C4-2B (cell line): Measurements from ENCODE around the gene NAT10.

Source experiments
- ZFX ChIP-seq: fragments of 450-650 bp; IDR thresholded peaks from 2 replicates; pipeline ENCODE4 v1.6.1; 2017
- TF ChIP-seq, protein P1 (sequence below): fragments of 450-650 bp; conservative IDR thresholded peaks from 2 replicates; pipeline ENCODE4 v1.5.1; 2017; ENCODE audit warnings: mild to moderate bottlenecking

DNA sequence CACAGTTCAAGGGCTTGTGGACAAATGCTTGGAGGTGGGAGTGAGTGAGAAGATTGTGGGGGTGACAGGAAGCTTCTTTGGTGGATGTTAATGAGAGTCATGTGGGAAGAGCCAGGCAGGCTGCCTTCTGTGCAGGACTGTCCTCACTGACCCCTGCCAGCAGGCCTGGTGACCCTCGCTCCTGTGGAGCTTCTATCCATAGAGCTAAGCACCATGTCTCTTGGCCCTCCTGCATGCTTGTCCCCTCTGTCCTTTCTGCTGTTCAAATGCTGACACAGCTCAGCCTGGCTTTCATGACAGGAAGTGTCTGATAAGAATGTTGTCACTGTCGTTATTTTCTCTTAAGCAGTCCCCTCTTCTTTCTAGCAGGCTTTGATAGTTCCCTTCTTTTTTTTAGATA is 37.6 kb downstream of the NAT10 start:
- TF ChIP-seq, protein P1, sequence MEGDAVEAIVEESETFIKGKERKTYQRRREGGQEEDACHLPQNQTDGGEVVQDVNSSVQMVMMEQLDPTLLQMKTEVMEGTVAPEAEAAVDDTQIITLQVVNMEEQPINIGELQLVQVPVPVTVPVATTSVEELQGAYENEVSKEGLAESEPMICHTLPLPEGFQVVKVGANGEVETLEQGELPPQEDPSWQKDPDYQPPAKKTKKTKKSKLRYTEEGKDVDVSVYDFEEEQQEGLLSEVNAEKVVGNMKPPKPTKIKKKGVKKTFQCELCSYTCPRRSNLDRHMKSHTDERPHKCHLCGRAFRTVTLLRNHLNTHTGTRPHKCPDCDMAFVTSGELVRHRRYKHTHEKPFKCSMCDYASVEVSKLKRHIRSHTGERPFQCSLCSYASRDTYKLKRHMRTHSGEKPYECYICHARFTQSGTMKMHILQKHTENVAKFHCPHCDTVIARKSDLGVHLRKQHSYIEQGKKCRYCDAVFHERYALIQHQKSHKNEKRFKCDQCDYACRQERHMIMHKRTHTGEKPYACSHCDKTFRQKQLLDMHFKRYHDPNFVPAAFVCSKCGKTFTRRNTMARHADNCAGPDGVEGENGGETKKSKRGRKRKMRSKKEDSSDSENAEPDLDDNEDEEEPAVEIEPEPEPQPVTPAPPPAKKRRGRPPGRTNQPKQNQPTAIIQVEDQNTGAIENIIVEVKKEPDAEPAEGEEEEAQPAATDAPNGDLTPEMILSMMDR, result no peak
- TF ChIP-seq ZFX, result no peak
